ENCODE data around the gene AKAP6.

Gene AKAP6

DNA sequence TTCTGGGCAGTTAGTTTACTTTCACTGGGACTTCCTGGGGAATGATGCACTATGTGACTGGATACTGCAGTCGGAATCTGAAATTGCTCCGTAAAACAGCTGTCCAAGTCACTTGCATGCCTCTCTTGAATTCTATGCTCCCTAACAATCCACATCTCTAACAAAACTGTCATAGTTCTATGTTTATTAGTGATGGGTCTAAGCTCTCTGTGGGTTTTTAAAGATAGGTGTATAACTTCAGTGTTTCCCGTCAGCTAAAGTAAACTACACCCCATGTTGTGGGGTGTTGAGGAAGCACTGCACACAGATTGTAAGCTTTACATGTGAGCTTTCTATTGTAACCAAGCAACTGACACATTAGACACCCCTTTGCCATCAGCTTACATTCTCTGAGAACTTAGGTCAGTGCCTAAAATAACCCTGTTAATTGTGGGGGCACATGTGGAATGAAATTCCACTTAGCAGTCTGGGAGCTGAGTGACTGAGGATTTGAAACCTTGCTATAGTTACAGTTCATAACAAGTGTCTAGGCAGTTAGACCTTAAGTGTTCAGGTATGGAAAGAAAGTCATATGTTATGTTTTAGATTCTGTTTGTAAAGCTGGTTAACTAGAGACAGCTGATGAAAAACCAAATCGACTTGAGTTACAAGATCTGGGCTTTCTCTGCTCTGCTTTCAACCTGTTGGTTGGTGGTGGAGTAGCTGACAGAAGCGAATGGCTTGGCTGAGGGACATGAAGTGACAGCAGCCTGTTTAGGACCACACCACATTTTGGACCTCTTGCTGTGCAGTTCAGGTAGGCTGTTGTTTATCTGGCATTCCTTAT is 165.7 kb downstream of the AKAP6 start:
- no peak for DNase-seq

DNA sequence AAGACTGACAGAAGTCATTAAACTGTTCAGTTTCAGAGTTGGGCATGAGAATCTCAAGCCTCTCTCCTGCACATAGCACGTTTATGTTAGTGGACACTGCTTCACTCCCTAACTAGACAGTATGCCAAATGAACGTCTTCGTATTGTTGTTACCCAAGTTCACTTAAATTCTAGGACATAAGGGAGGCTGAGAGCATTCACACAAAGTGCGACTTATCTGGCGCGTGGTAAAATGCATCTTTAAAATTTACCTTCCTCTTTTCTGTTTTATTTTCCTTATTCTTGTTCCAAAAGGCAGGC is 166.3 kb downstream of the AKAP6 start:
- DNase-seq: no peak

DNA sequence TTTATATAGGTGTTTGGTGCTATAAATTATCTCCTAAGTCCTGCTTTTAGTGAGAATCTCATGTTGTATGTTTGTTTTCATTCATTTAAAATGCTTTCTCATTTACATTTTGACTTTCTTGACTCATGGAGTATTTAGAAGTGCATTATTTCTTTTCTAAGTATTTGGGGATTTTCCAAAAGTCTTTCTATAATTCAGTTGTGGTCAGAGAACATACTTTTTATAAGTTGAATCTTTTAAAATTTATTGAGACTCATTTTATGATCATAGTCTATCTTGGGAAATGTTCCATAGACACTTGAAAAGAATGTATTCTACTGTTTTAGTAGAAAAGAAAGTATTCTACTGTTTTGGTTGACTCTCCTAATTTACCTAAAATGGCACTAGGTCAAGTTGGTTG is 168.2 kb downstream of the AKAP6 start:
- DNase-seq: no peak

DNA sequence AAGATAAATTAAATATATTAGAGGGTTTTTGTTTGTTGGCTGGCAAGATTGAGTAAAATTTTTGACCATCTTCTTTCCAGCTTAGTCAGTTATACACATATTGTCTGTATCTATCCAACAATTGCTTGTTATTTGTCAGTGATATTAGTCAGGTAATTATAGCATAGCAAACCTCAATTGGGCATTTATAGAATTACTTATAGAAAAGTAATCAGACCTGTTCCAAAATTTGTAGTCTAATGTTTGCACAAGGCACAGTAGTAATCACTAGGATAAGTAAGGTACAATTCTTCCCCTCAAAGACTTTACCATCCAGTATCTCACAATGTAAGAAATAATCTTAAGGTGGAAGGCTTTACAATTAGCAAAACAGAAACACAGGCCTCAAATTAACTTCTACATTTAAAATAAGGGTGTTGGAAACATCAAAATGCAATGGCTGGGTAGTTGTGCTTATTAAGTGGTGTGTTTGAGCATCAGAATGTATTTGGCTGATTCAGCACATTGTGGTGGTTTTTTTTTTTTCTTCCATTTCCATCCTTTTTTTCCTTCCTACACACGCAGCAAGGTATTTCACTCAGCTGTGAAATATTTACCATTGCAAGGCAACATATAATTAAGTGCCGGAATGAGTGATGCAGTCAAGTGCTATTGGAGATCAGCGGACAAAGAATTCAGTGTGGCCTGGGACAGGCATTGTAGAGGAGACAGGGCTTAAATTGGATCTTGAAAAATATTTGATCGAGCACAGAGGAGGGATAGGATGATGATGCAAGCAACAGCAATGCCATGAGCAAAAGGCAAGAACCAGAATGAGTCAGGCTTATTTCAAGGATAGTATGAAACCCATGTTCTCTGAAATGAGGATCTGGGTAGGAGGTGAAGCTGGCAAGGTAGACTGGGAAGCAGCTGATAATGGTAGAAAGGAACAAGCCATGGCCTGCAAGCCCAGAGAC is 178.2 kb downstream of the AKAP6 start:
- DNase-seq: no peak

- no peak for DNase-seq
Measured at GRCh38 chr14:32508281-32508680, 179.2 kb downstream of the AKAP6 start.

DNA sequence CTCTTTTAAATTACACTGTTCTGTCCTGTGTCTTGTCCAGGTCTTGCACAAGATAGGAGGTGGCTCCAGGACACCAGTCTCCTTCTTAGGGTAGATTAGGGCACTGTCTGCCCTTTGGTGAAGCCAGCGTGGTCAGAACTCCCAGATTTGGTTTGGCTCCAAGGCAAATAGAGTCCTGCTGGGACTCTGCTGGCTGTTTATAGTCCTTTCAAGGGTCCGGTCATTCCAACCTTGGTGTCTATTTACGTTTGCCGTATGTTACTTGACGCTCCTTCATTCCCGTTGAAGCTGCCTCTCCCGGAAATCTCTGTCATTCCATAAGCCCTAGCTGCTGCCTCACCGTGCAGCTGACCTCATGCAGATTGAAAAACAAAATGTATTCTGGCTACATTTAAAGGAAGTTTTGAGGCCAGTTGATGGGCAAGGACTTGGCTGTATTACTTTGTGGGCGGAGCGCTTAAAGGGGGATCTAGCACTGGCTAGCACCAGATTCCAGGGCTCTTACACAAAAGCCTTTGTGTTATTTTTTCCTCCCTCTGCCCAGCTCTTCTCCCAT is 180.6 kb downstream of the AKAP6 start:
- no peak for DNase-seq

DNA sequence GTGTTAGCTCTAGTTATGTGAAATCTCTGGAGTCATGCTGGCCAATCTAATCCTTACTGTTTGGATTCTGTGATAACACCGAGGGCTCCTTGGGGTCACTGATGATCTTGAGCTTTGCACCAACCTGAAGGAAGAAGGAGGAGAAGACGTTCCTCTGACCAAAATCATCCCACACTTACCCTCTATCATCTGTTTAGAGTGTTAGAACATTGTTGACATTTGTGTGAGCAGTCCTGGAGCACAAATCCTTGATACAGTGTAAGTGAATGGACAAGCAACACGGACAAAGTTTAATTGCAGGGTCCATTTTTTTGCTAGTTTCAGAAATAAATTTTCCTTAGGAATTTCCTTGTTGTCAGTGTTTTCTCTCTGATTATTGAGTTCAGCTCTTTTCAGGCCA is 181.7 kb downstream of the AKAP6 start:
- no peak for DNase-seq

GRCh38 chr14:32512348-32512747 is 183.2 kb downstream of the AKAP6 start:
- no peak for DNase-seq

GRCh38 chr14:32512813-32513212 is 183.7 kb downstream of the AKAP6 start:
- DNase-seq: no peak

DNA sequence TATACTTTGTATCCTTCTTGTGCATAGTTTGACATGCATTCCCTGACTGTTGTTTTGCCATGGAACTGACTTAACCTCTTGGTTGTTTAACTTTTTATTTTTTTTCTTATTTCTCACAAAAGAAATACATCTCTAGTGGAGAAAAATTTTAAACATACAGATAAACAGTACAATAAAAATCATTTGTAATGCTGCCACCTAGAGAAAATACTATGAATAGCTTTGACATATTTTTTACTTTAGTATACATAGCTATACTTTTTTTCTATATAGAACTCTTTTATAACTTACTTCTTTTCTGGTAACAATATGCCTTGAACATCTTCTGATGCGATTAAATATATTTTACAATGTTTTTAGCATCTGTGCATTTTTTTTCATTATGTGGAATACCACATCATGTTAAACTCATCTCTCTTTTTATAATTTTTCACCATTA is 184.5 kb downstream of the AKAP6 start:
- DNase-seq: no peak

GRCh38 chr14:32514236-32514635 is 185.1 kb downstream of the AKAP6 start:
- no peak for DNase-seq

- DNase-seq: no peak
Measured at GRCh38 chr14:32514681-32515080, 185.6 kb downstream of the AKAP6 start.

DNA sequence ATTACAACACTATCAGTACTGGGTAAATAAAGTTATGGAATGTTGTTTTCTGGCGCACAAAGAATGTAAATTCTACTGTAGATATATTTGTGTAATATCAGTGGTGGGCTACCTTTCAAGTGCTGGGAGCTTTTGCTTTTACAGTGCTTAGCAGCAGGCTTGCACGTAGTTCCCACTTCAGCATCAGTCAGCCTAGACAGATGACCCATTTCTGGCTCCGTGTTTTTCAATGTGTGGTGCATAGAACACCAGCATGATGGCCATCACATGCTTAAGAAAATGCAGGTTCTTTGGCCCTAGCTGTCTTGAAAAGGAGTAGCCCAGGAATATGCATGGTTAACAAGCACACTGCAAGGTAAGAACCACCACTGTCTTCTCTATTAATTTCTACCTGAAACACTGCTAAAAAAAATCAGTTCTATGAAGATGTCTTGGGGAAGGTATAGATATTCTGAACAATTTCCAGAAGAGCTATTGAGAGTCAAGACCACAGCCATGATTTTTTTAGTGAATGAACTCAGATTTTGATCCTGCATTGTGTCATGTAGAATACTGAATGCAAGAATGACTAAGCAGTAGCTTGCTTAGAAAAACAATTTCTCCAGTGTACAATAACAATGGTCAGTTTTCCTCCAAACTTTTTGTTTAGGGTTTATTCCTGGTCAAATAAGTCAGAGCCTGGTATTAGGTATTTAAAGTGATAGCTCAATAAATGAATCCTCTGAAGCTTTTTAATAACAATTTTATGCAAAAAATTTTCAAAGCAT is 195.7 kb downstream of the AKAP6 start:
- no peak for DNase-seq

GRCh38 chr14:32525591-32525990 is 196.5 kb downstream of the AKAP6 start:
- DNase-seq: no peak

DNA sequence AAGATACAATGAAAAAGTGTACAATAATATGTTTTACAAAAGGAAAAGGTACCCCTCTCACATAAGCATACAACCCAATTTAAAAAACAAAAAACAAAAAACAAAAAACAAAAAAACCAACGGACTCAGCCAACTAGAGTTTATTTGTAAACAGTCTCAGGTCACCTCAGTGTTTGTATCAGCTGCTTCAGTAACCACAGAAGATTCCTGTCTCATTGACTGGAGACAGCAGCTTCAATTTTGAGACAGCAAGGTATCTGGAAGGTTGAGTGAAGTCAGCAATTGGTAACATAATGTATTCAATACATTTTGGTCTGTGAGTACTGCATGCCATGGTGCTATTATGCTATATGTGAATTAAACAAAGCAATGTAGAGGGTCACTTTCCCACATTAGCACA is 201.7 kb downstream of the AKAP6 start:
- no peak for DNase-seq

DNA sequence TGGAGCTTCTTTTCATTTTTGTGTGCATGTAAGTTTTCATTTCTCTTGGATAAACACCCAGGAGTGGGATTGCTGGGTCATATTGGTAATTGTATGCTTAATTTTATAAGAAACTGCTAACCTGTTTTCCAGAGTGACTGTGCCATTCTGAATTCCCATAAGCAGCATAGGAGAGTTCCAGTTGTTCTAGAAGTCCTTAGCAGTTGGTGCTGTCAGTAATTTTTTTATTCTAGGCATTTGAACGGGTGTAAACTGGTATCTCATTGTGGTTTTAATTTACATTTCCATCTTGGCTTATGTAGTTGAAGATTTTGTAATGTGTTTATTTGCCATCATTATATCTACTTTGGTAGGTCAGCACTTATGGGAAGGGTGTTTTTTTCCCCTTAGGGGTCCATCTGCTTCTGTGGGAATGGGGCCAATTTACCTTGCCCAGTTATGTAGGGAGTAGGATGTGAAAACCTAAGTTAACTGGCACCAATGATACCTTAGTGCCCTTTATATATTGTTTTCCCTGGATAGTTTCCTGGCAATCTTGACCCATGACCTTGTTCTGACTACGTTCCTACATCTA is 202.9 kb downstream of the AKAP6 start:
- DNase-seq: no peak

DNA sequence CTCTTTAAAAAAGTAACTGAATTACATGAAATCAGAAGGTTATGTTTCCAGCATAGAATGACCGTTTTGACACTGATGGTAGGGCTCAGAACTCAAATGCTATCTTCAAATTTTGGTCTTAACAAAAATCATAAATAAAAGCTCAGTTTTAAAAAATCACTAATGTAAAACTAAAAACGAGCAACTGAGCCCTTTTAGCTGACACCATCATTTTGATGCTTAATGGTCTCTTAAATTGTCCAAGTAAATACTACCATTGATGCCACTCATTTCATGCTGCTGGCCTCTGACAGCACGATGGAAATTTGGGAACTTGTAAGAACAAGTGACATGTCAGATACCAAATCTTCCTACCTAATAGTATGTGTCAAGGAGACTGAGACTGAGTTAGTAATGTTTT is 205.0 kb downstream of the AKAP6 start:
- no peak for DNase-seq

- no peak for DNase-seq
Measured at GRCh38 chr14:32536175-32536574, 207.1 kb downstream of the AKAP6 start.

- no peak for DNase-seq
Measured at GRCh38 chr14:32537166-32537565, 208.1 kb downstream of the AKAP6 start.

GRCh38 chr14:32542507-32542906 is 213.4 kb downstream of the AKAP6 start:
- DNase-seq: no peak

- no peak for DNase-seq
Measured at GRCh38 chr14:32545095-32545494, 216.0 kb downstream of the AKAP6 start.

GRCh38 chr14:32545506-32546210 is 216.6 kb downstream of the AKAP6 start:
- DNase-seq: no peak

Data from activated naive CD4-positive, alpha-beta T cell treated with anti-CD3 and anti-CD28 coated beads, Interleukin-2, amount 50 U/mL, for 16 hours (primary cell).